ENCODE data around the gene IQGAP3.
A peak's percentile ranks its signal among the peaks of the same experiment; 100 is the strongest.

Gene IQGAP3

DNA sequence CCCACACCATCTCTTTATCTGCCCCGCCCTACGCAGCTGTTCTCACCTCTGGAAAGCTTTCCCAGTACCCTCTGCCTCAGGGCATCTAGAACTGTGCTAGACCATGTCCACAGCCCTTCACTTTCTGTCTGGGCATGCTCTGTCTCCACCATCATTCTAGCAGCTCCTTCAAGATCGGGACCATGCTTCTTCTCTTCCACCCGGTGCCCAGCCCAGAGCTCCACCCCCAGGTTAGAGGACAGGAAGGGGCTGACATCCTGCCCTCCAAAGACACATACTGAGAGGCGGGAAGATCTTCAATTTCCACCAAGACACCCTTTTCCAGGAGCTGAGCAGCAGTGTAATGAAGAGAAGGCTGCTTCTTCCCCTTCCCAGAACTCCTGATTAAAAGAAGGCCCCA is 44.1 kb downstream of the IQGAP3 start:
- H3K9ac ChIP-seq (ENCODE audit: low read length) = no peak overlapping the region
- TF ChIP-seq, protein P1, sequence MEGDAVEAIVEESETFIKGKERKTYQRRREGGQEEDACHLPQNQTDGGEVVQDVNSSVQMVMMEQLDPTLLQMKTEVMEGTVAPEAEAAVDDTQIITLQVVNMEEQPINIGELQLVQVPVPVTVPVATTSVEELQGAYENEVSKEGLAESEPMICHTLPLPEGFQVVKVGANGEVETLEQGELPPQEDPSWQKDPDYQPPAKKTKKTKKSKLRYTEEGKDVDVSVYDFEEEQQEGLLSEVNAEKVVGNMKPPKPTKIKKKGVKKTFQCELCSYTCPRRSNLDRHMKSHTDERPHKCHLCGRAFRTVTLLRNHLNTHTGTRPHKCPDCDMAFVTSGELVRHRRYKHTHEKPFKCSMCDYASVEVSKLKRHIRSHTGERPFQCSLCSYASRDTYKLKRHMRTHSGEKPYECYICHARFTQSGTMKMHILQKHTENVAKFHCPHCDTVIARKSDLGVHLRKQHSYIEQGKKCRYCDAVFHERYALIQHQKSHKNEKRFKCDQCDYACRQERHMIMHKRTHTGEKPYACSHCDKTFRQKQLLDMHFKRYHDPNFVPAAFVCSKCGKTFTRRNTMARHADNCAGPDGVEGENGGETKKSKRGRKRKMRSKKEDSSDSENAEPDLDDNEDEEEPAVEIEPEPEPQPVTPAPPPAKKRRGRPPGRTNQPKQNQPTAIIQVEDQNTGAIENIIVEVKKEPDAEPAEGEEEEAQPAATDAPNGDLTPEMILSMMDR (IDR thresholded peaks at IDR 0.05; ENCODE audit: low read length) = no peak
- TF ChIP-seq EZH2phosphoT487 (IDR thresholded peaks at IDR 0.05; ENCODE audit: low read length) (no peak), EZH2 (optimal IDR thresholded peaks at IDR 0.05; ENCODE audit: low read depth, low read length) (no peak)
- no peaks in the 10 kb centered on the region for H3K27me3 ChIP-seq (replicated peaks; ENCODE audit: insufficient read depth, low read length)
- H3K9me3 ChIP-seq (replicated peaks; ENCODE audit: insufficient read depth, low read length) = no peaks in the 10 kb centered on the region
- DNase-seq = no peak
- H3K79me2 ChIP-seq (ENCODE audit: low read length) = no peaks in the 10 kb centered on the region
- H3K4me1 ChIP-seq (ENCODE audit: low read length) = peaks cover 27% of the 10 kb centered on the region
- no peaks in the 10 kb centered on the region for H3K9me2 ChIP-seq (replicated peaks; ENCODE audit: insufficient read depth, low read length)
- H3F3A ChIP-seq (ENCODE audit: insufficient read depth, low read length) = peaks cover 23% of the 10 kb centered on the region
- no peak overlapping the region for H2AFZ ChIP-seq (ENCODE audit: low read length)
- H3K27ac ChIP-seq (ENCODE audit: low read length) = no peak overlapping the region
- H3K4me3 ChIP-seq (ENCODE audit: low read length) = no peak overlapping the region
- no peaks in the 10 kb centered on the region for H4K20me1 ChIP-seq (ENCODE audit: insufficient read depth, low read length)
- H3K4me2 ChIP-seq (ENCODE audit: low read depth, low read length) = no peak overlapping the region
- no peaks in the 10 kb centered on the region for H3K36me3 ChIP-seq (replicated peaks; ENCODE audit: insufficient read depth, low read length)

- H3K4me2 ChIP-seq (ENCODE audit: low read depth, low read length) = no peak overlapping the region
- H4K20me1 ChIP-seq (ENCODE audit: insufficient read depth, low read length) = no peaks in the 10 kb centered on the region
- H3K27me3 ChIP-seq (replicated peaks; ENCODE audit: insufficient read depth, low read length) = no peaks in the 10 kb centered on the region
- H3K4me1 ChIP-seq (ENCODE audit: low read length) = peaks cover 27% of the 10 kb centered on the region
- H3K4me3 ChIP-seq (ENCODE audit: low read length) = no peak overlapping the region
- no peak for DNase-seq
- H3K9me2 ChIP-seq (replicated peaks; ENCODE audit: insufficient read depth, low read length) = no peaks in the 10 kb centered on the region
- no peak overlapping the region for H3K27ac ChIP-seq (ENCODE audit: low read length)
- no peak overlapping the region for H2AFZ ChIP-seq (ENCODE audit: low read length)
- no peak for TF ChIP-seq EZH2phosphoT487 (IDR thresholded peaks at IDR 0.05; ENCODE audit: low read length)
- H3K79me2 ChIP-seq (ENCODE audit: low read length) = no peaks in the 10 kb centered on the region
- no peaks in the 10 kb centered on the region for H3K36me3 ChIP-seq (replicated peaks; ENCODE audit: insufficient read depth, low read length)
- H3F3A ChIP-seq (ENCODE audit: insufficient read depth, low read length) = peaks cover 23% of the 10 kb centered on the region
- H3K9me3 ChIP-seq (replicated peaks; ENCODE audit: insufficient read depth, low read length) = no peaks in the 10 kb centered on the region
- H3K9ac ChIP-seq (ENCODE audit: low read length) = no peak overlapping the region
Measured at GRCh38 chr1:156527584-156527983, 44.8 kb downstream of the IQGAP3 start.

GRCh38 chr1:156525856-156526489 is 46.4 kb downstream of the IQGAP3 start:
- Histone ChIP-seq H3K4me1 (ENCODE audit: low read length) (peaks cover 27% of the 10 kb centered on the region), H2AFZ (ENCODE audit: low read length) (0 out of 2 replicates have a peak overlapping the region, but pooled peaks have one; percentile 6), H3K4me3 (ENCODE audit: low read length) (no peak overlapping the region), H4K20me1 (ENCODE audit: insufficient read depth, low read length) (no peaks in the 10 kb centered on the region), H3K36me3 (replicated peaks; ENCODE audit: insufficient read depth, low read length) (no peaks in the 10 kb centered on the region), H3K9me3 (replicated peaks; ENCODE audit: insufficient read depth, low read length) (no peaks in the 10 kb centered on the region), H3K4me2 (ENCODE audit: low read depth, low read length) (peak overlapping the region; percentile 67; the same call in 1 of the 2 replicates), H3K79me2 (ENCODE audit: low read length) (no peaks in the 10 kb centered on the region), H3K9me2 (replicated peaks; ENCODE audit: insufficient read depth, low read length) (no peaks in the 10 kb centered on the region), H3K27me3 (replicated peaks; ENCODE audit: insufficient read depth, low read length) (no peaks in the 10 kb centered on the region), H3K27ac (ENCODE audit: low read length) (peak overlapping the region; percentile 76; the same call in 1 of the 2 replicates), H3F3A (ENCODE audit: insufficient read depth, low read length) (peaks cover 23% of the 10 kb centered on the region), H3K9ac (ENCODE audit: low read length) (no peak overlapping the region)
- DNase-seq = no peak
- TF ChIP-seq EZH2phosphoT487 (IDR thresholded peaks at IDR 0.05; ENCODE audit: low read length) (no peak), EZH2 (optimal IDR thresholded peaks at IDR 0.05; ENCODE audit: low read depth, low read length) (no peak)
- TF ChIP-seq, protein P1 (IDR thresholded peaks at IDR 0.05; ENCODE audit: low read length) = no peak

DNA sequence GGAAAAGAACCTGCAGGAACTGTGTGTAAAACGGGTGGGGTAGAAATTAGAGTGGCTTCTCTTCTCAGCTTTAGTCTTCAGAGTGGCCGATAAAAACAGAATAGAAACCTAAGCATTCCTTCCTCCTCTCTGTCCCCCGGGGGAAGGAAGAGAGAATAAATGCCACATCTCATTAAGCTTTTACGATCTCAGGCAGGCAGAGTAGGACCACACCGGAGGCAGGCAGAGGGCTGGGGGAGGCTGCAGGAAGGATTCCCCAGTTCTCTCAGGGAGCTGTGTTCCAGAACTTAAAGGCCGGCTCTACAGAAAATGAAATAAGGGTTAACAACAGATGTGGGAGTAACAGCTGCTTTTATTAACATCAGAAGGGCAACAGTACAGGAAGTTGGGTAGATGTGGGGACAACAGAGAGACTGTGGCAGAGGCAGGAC is 47.3 kb downstream of the IQGAP3 start:
- no peaks in the 10 kb centered on the region for H3K79me2 ChIP-seq (ENCODE audit: low read length)
- no peaks in the 10 kb centered on the region for H3K27me3 ChIP-seq (replicated peaks; ENCODE audit: insufficient read depth, low read length)
- peak overlapping the region; percentile 76 for H3K27ac ChIP-seq (ENCODE audit: low read length)
- DNase-seq = peak; percentile 48
- H3K4me3 ChIP-seq (ENCODE audit: low read length) = peak overlapping the region; percentile 33
- peak overlapping the region; percentile 54 for H2AFZ ChIP-seq (ENCODE audit: low read length)
- no peaks in the 10 kb centered on the region for H3K36me3 ChIP-seq (replicated peaks; ENCODE audit: insufficient read depth, low read length)
- no peaks in the 10 kb centered on the region for H3K9me2 ChIP-seq (replicated peaks; ENCODE audit: insufficient read depth, low read length)
- no peaks in the 10 kb centered on the region for H3K9me3 ChIP-seq (replicated peaks; ENCODE audit: insufficient read depth, low read length)
- peaks cover 27% of the 10 kb centered on the region for H3K4me1 ChIP-seq (ENCODE audit: low read length)
- peak overlapping the region; percentile 46 for H3K9ac ChIP-seq (ENCODE audit: low read length)
- H3K4me2 ChIP-seq (ENCODE audit: low read depth, low read length) = peak overlapping the region; percentile 67
- H3F3A ChIP-seq (ENCODE audit: insufficient read depth, low read length) = peaks cover 23% of the 10 kb centered on the region
- TF ChIP-seq, protein P1 (IDR thresholded peaks at IDR 0.05; ENCODE audit: low read length) = no peak
- no peak for TF ChIP-seq EZH2 (optimal IDR thresholded peaks at IDR 0.05; ENCODE audit: low read depth, low read length)
- TF ChIP-seq EZH2phosphoT487 (IDR thresholded peaks at IDR 0.05; ENCODE audit: low read length) = no peak
- H4K20me1 ChIP-seq (ENCODE audit: insufficient read depth, low read length) = no peaks in the 10 kb centered on the region
